RKO (cell line): ENCODE data around the gene MLH3.

Source experiments
- DNase-seq: peaks from one replicate; pipeline ENCODE4 v3.0.0-alpha.2; 2016; ENCODE audit warnings: low spot score

The MLH3 gene

DNA sequence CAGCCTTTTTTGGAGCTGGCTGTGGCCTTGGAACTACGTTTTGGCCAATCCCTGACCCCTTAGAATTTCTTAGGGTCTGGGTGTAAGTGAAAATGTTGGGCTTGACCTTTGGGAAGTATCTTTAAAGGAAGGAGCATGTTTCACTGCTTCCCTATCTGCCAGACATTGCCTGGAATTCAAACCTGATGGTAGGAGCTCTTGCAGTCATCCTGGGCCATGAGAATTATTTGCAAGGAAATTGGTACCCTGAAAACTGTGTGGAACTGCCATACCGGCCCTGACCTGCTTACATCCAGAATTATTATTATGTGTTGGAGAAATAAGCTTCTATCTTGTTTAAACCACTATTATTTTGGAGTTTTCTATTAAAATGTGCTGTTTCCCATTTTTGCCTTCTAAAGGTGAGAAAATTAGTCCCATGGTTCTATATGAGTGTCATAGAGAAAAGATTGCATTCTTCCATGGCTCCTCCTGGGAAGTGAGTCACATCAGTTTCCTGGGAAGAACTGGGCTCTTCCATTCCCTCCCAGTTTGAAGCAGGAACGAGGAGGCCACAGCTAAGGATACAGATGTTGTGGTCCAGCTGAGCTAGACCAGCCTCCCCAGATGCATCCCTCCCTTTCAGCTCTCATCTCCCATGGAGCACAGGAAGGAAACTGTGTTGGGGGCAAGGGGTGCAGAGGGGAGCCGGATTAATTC lies 86.3 kb downstream of the MLH3 start:
- DNase-seq: peak; percentile 34
